Fibroblast of lung (primary cell): ENCODE measurements around the gene IL23R. TPM values are rescaled to one million over a fixed set of nuclear protein-coding genes. Genes with fewer than 3 reads are reported as not detected.

Experiments
- DNase-seq, 2 donors: peaks; one replicate each; pipeline versions ENCODE4 v3.0.0 to v3.0.0-alpha.2; 2010; ENCODE audit warnings: low read depth in 2 of 2
- H2AFZ ChIP-seq: 2 replicates; pipeline ENCODE4 v1.5.1; 2012; ENCODE audit warnings: low read length, control low read depth, inconsistent platforms
- H3K27ac ChIP-seq: 2 replicates; pipeline ENCODE4 v1.5.1; 2011; ENCODE audit warnings: low read length, control low read depth; ENCODE audit not compliant: insufficient read depth
- H3K27me3 ChIP-seq: 2 replicates; pipeline ENCODE4 v1.5.1; 2011; ENCODE audit warnings: mild to moderate bottlenecking, low read length; ENCODE audit not compliant: control insufficient read depth, insufficient read depth
- H3K36me3 ChIP-seq: 2 replicates; pipeline ENCODE4 v1.5.1; 2011; ENCODE audit warnings: low read length; ENCODE audit not compliant: control insufficient read depth, insufficient read depth
- H3K4me1 ChIP-seq: 2 replicates; pipeline ENCODE4 v1.5.1; 2011; ENCODE audit warnings: low read length; ENCODE audit not compliant: control insufficient read depth, insufficient read depth; ENCODE audit errors: extremely low read depth
- H3K4me2 ChIP-seq: 2 replicates; pipeline ENCODE4 v1.5.1; 2011; ENCODE audit warnings: low read length, control low read depth; ENCODE audit not compliant: insufficient read depth; ENCODE audit errors: extremely low read depth
- H3K4me3 ChIP-seq, 4 experiments: fragments of 200-600 bp in 1 of 4; sonication (generic) in 1 of 4; replicated peaks in 1 of 4; 2 replicates each; pipeline ENCODE4 v1.5.1; 2011 to 2016; ENCODE audit warnings: low read length in 4 of 4, low read depth in 3 of 4, mild to moderate bottlenecking in 3 of 4, control low read depth in 2 of 4, inconsistent platforms in 1 of 4, mixed read lengths in 1 of 4; ENCODE audit not compliant: insufficient read depth in 1 of 4; ENCODE audit errors: control extremely low read depth in 1 of 4
- H3K79me2 ChIP-seq: 2 replicates; pipeline ENCODE4 v1.5.1; 2012; ENCODE audit warnings: mild to moderate bottlenecking, low read length, inconsistent platforms; ENCODE audit not compliant: control insufficient read depth, insufficient read depth
- H3K9ac ChIP-seq: 2 replicates; pipeline ENCODE4 v1.5.1; 2011; ENCODE audit warnings: mild to moderate bottlenecking, low read length, control low read depth; ENCODE audit not compliant: insufficient read depth
- H3K9me3 ChIP-seq: 2 replicates; pipeline ENCODE4 v1.5.1; 2012; ENCODE audit warnings: low read depth, low read length; ENCODE audit not compliant: control insufficient read depth, insufficient read depth
- H4K20me1 ChIP-seq: 2 replicates; pipeline ENCODE4 v1.5.1; 2011; ENCODE audit warnings: low read length; ENCODE audit not compliant: control insufficient read depth, insufficient read depth; ENCODE audit errors: extremely low read depth
- CTCF ChIP-seq, 2 donors: IDR thresholded peaks in 1 of 2; conservative IDR thresholded peaks in 1 of 2; 1 replicate in 1 of 2; 2 replicates in 1 of 2; pipeline ENCODE4 v1.5.1; 2011 to 2012; ENCODE audit warnings: low read length in 2 of 2, control low read depth in 1 of 2, inconsistent platforms in 1 of 2, low read depth in 1 of 2, mild to moderate bottlenecking in 1 of 2
- EZH2 ChIP-seq: IDR thresholded peaks from 2 replicates; pipeline ENCODE4 v1.5.1; 2012; ENCODE audit warnings: low read length, control low read depth, mild to moderate bottlenecking; ENCODE audit errors: missing control alignments
- polyA plus RNA-seq, 2 donors: library from polyadenylated mRNA; depleted of rRNA in 1 of 2; stranded (reverse) in 1 of 2; unstranded in 1 of 2; fragments of >200 nt; gene quantifications; 2 replicates each; pipeline ENCODE4 v1.2.1, GENCODE V29; 2011 to 2012; ENCODE audit warnings: missing spikeins in 1 of 2
- total RNA-seq: library from RNA; depleted of rRNA; stranded (reverse); fragments of >200 nt; gene quantifications from 2 replicates; pipeline ENCODE4 v1.2.1, GENCODE V29; 2014

The IL23R gene
- total and polyA plus RNA-seq, 2 donors (not counting 1 experiment from before 2014, with no cell fraction given) = not detected

- no peaks in the 10 kb centered on the region for H3K4me1 ChIP-seq
- TF ChIP-seq CTCF (conservative IDR thresholded peaks at IDR 0.05 in 1 of 2, IDR thresholded peaks at IDR 0.05 in 1 of 2; ENCODE audit: low read depth in 1 of 2, low read length in 2 of 2) (no peak), EZH2 (peak; percentile 91)
- no peaks in the 10 kb centered on the region for H3K36me3 ChIP-seq
- H4K20me1 ChIP-seq = no peaks in the 10 kb centered on the region
- H2AFZ ChIP-seq = no peak within 1 kb of the TSS
- peak within 1 kb of the TSS; percentile 64 for H3K4me2 ChIP-seq
- H3K79me2 ChIP-seq = no peaks in the 10 kb centered on the region
- no peak for DNase-seq
- H3K4me3 ChIP-seq = peak within 1 kb of the TSS in 2 of 4 experiments; percentile 17 to 45
- peaks cover 10% of the 10 kb centered on the region for H3K27me3 ChIP-seq
- no peaks in the 10 kb centered on the region for H3K9me3 ChIP-seq
- H3K27ac ChIP-seq = no peak within 1 kb of the TSS
- H3K9ac ChIP-seq = no peak within 1 kb of the TSS
Observed at GRCh38 chr1:67307251-67308060, 141.2 kb downstream of the IL23R start, which contains the start of gene IL12RB2. TSS of gene IL12RB2 (plus strand) at chr1:67307873. CDS start at chr1:67320369, 12,496 bp downstream.

GRCh38 chr1:67308136-67308535, 141.9 kb downstream of the IL23R start:
- H3K9me3 ChIP-seq = no peaks in the 10 kb centered on the region
- no peak overlapping the region for H3K4me3 ChIP-seq
- no peak overlapping the region for H3K9ac ChIP-seq
- no peak overlapping the region for H3K4me2 ChIP-seq
- H3K79me2 ChIP-seq = no peaks in the 10 kb centered on the region
- no peaks in the 10 kb centered on the region for H3K4me1 ChIP-seq
- no peaks in the 10 kb centered on the region for H4K20me1 ChIP-seq
- no peak for DNase-seq
- H2AFZ ChIP-seq = no peak overlapping the region
- H3K36me3 ChIP-seq = no peaks in the 10 kb centered on the region
- TF ChIP-seq EZH2 (no peak), CTCF (conservative IDR thresholded peaks at IDR 0.05 in 1 of 2, IDR thresholded peaks at IDR 0.05 in 1 of 2; ENCODE audit: low read depth in 1 of 2, low read length in 2 of 2) (no peak)
- no peak overlapping the region for H3K27ac ChIP-seq
- peaks cover 10% of the 10 kb centered on the region for H3K27me3 ChIP-seq

Other genes with a start within 250 kb of the IL23R start
- gene DNAI4, start 241.6 kb upstream of the IL23R start, total RNA-seq = 10.8 and 12.1 TPM in 2 replicates
- 1.6 and 2.0 TPM in 2 replicates for gene DNAI4, start 241.6 kb upstream of the IL23R start, polyA plus RNA-seq
- 35.5 and 35.7 TPM in 2 replicates for gene MIER1, start 241.5 kb upstream of the IL23R start, total RNA-seq
- gene MIER1, start 241.5 kb upstream of the IL23R start, polyA plus RNA-seq = 23.1 and 31.3 TPM in 2 replicates
- gene SLC35D1, start 112.3 kb upstream of the IL23R start, total RNA-seq = 16.2 and 20.3 TPM in 2 replicates
- 17.5 and 19.3 TPM in 2 replicates for gene SLC35D1, start 112.3 kb upstream of the IL23R start, polyA plus RNA-seq
- not detected in 2 replicates for gene C1orf141, start 31.5 kb upstream of the IL23R start, total RNA-seq
- gene C1orf141, start 31.5 kb upstream of the IL23R start, polyA plus RNA-seq = not detected in 2 replicates
- gene IL12RB2, start 141.4 kb downstream of the IL23R start, total RNA-seq = not detected in 2 replicates
- 0.01 TPM in 1 of 2 replicates, not detected in the other for gene IL12RB2, start 141.4 kb downstream of the IL23R start, polyA plus RNA-seq